H1 (cell line): ENCODE results near the gene NME9. TPM values are rescaled to one million over a fixed set of nuclear protein-coding genes. Genes with fewer than 3 reads are reported as not detected.

Experiments used
- RFX5 ChIP-seq: IDR thresholded peaks from 2 replicates; pipeline ENCODE4 v1.6.1; 2011; ENCODE audit warnings: low read depth, low read length, improper control_type of control experiment, borderline replicate concordance
- polyA plus RNA-seq, 7 experiments: library from polyadenylated mRNA; depleted of rRNA in 3 of 7; stranded (reverse) in 5 of 7; unstranded in 2 of 7; fragments of >200 nt in 5 of 7; fragments of 200-250 nt in 2 of 7; gene quantifications; 1 replicate in 5 of 7; 2 replicates in 1 of 7; 4 replicates in 1 of 7; pipeline versions ENCODE4 v1.2.1 to v1.2.3, GENCODE V29; 2011 to 2013; ENCODE audit warnings: missing spikeins in 2 of 7, mixed read lengths in 2 of 7
- total RNA-seq: library from RNA; stranded (reverse); fragmentation: NEBNext Ultra II Directional; extraction: Animal tissue kit (Norgen Biotek cat#: 25700); gene quantifications from 2 replicates; pipeline ENCODE4 v1.2.1, GENCODE V29; 2021

Gene NME9
- total and polyA plus RNA-seq, 2 of the 8 experiments (the other 6 are each of a cell fraction or from before 2014, with no cell fraction given), result 0.11 TPM; not detected in 1

DNA sequence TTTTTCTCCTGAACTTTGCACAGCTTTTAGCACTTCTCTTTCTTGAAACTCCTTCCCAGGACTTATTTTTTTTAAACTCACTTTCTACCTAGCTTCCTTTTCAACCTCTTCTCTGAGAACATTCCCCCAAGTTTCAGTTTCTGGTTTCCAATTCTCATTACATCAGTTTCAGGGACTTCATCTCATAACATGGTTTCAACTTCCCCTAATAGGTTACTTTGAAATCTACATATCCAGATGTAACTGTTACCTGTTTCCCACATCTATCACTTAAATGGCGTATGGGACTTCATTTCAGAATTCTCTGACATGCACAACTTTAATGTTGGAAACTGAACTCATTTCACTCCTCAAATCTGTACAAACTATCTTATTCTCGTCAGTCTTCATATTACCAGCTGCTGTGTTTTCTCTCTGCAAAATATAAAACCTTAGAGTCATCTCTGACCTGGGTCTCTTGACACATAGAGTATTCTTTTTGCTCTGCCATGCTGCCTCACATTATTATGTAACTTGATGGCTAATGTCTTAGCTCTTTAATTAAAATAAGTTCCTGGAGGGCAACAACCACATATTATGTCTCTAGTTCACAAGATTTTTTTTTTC is 58.4 kb downstream of the NME9 start (continued):
- TF ChIP-seq RFX5, result no peak
